Astrocyte (in vitro differentiated cells and primary cell): ENCODE measurements around the gene RAB8A. TPM values are rescaled to one million over a fixed set of nuclear protein-coding genes. Genes with fewer than 3 reads are reported as not detected.

Experiments
- DNase-seq: peaks from one replicate; pipeline ENCODE4 v3.0.0-alpha.2; 2010; ENCODE audit warnings: low read depth
- FAIRE-seq: peaks from 2 replicates; lab custom pipeline; 2011; peaks lifted over from hg19 to GRCh38; lab: Jason Lieb, UNC
- H2AFZ ChIP-seq: 2 replicates; pipeline ENCODE4 v1.6.0; 2012; ENCODE audit warnings: low read depth, low read length, inconsistent platforms
- H3K27ac ChIP-seq: 2 replicates; pipeline ENCODE4 v1.5.1; 2011; ENCODE audit warnings: low read depth, low read length, inconsistent platforms
- H3K27me3 ChIP-seq: 2 replicates; pipeline ENCODE4 v1.6.0; 2011; ENCODE audit warnings: low read length, inconsistent platforms; ENCODE audit not compliant: insufficient read depth
- H3K36me3 ChIP-seq: 2 replicates; pipeline ENCODE4 v1.5.1; 2011; ENCODE audit warnings: low read length, inconsistent platforms; ENCODE audit not compliant: insufficient read depth
- H3K4me1 ChIP-seq: 2 replicates; pipeline ENCODE4 v1.5.1; 2011; ENCODE audit warnings: low read length, inconsistent platforms; ENCODE audit not compliant: insufficient read depth
- H3K4me2 ChIP-seq: 2 replicates; pipeline ENCODE4 v1.6.0; 2012; ENCODE audit warnings: low read length, inconsistent platforms
- H3K4me3 ChIP-seq: 2 replicates; pipeline ENCODE4 v1.5.1; 2011; ENCODE audit warnings: low read depth, mild to moderate bottlenecking, low read length, inconsistent platforms; ENCODE audit not compliant: insufficient read depth
- H3K79me2 ChIP-seq: 2 replicates; pipeline ENCODE4 v1.6.0; 2012; ENCODE audit warnings: mild to moderate bottlenecking, low read length, inconsistent platforms; ENCODE audit not compliant: insufficient read depth
- H3K9ac ChIP-seq: 2 replicates; pipeline ENCODE4 v1.6.0; 2012; ENCODE audit warnings: mild to moderate bottlenecking, low read length, inconsistent platforms
- H3K9me3 ChIP-seq: 2 replicates; pipeline ENCODE4 v1.5.1; 2012; ENCODE audit warnings: low read depth, mild to moderate bottlenecking, low read length, inconsistent platforms; ENCODE audit not compliant: insufficient read depth
- H4K20me1 ChIP-seq: 2 replicates; pipeline ENCODE4 v1.6.0; 2012; ENCODE audit warnings: low read length, inconsistent platforms; ENCODE audit not compliant: insufficient read depth
- H3K27ac Mint-ChIP-seq: one replicate; pipeline ENCODE4 v1.8.0; 2021; ENCODE audit warnings: mild to moderate bottlenecking, mixed read lengths; ENCODE audit not compliant: unreplicated experiment
- H3K27me3 Mint-ChIP-seq: one replicate; pipeline ENCODE4 v1.8.0; 2021; ENCODE audit warnings: low read depth, mixed read lengths; ENCODE audit not compliant: unreplicated experiment
- H3K36me3 Mint-ChIP-seq: one replicate; pipeline ENCODE4 v1.8.0; 2021; ENCODE audit warnings: low read depth, mixed read lengths; ENCODE audit not compliant: unreplicated experiment
- H3K4me1 Mint-ChIP-seq: one replicate; pipeline ENCODE4 v1.8.0; 2021; ENCODE audit warnings: low read depth, mixed read lengths; ENCODE audit not compliant: unreplicated experiment
- H3K4me3 Mint-ChIP-seq: one replicate; pipeline ENCODE4 v1.8.0; 2021; ENCODE audit warnings: mild to moderate bottlenecking, moderate library complexity, mixed read lengths; ENCODE audit not compliant: unreplicated experiment
- H3K9me3 Mint-ChIP-seq: one replicate; pipeline ENCODE4 v1.8.0; 2021; ENCODE audit warnings: mild to moderate bottlenecking, mixed read lengths; ENCODE audit not compliant: unreplicated experiment
- CTCF ChIP-seq: IDR thresholded peaks from 2 replicates; pipeline ENCODE4 v1.5.1; 2011; ENCODE audit warnings: low read depth, mild to moderate bottlenecking, inconsistent platforms, low read length, moderate library complexity; ENCODE audit not compliant: insufficient read depth
- EZH2 ChIP-seq: IDR thresholded peaks from 2 replicates; pipeline ENCODE4 v1.6.1; 2012; ENCODE audit warnings: mild to moderate bottlenecking, low read length, inconsistent platforms; ENCODE audit not compliant: insufficient read depth
- total RNA-seq: library from RNA; stranded (reverse); gene quantifications from 2 replicates; pipeline ENCODE4 v1.2.1, GENCODE V29; 2021

RAB8A gene
- total RNA-seq, 1 donor from 2014 or later: 80.5 TPM

GRCh38 chr19:16133818-16134217 lies 22.1 kb downstream of the RAB8A start:
- H3K9me3 ChIP-seq: no peaks in the 10 kb centered on the region
- H3K4me2 ChIP-seq: no peak overlapping the region
- TF ChIP-seq EZH2 (no peak), CTCF (no peak)
- H3K36me3 ChIP-seq: peaks cover 14% of the 10 kb centered on the region
- Mint-ChIP-seq H3K36me3 (peaks cover 31% of the 10 kb centered on the region), H3K4me3 (no peak overlapping the region), H3K27me3 (peaks cover 7% of the 10 kb centered on the region), H3K9me3 (peaks cover 5% of the 10 kb centered on the region), H3K27ac (no peak overlapping the region), H3K4me1 (no peaks in the 10 kb centered on the region)
- no peaks in the 10 kb centered on the region for H3K27me3 ChIP-seq
- no peak overlapping the region for H3K9ac ChIP-seq
- no peaks in the 10 kb centered on the region for H3K4me1 ChIP-seq
- no peak overlapping the region for H2AFZ ChIP-seq
- DNase-seq: no peak
- no peak overlapping the region for H3K27ac ChIP-seq
- H3K4me3 ChIP-seq: no peak overlapping the region
- H3K79me2 ChIP-seq: no peaks in the 10 kb centered on the region
- H4K20me1 ChIP-seq: peaks cover 19% of the 10 kb centered on the region
- FAIRE-seq: no peak

GRCh38 chr19:16134510-16134909 lies 22.8 kb downstream of the RAB8A start:
- no peaks in the 10 kb centered on the region for H3K9me3 ChIP-seq
- Mint-ChIP-seq H3K4me3 (no peak overlapping the region), H3K27ac (no peak overlapping the region), H3K27me3 (peaks cover 7% of the 10 kb centered on the region), H3K9me3 (peaks cover 5% of the 10 kb centered on the region), H3K36me3 (peaks cover 30% of the 10 kb centered on the region), H3K4me1 (no peaks in the 10 kb centered on the region)
- no peaks in the 10 kb centered on the region for H3K79me2 ChIP-seq
- DNase-seq (no peak), FAIRE-seq (no peak)
- no peak overlapping the region for H2AFZ ChIP-seq
- H3K36me3 ChIP-seq: peaks cover 14% of the 10 kb centered on the region
- TF ChIP-seq CTCF (no peak), EZH2 (no peak)
- H3K4me3 ChIP-seq: no peak overlapping the region
- H4K20me1 ChIP-seq: peaks cover 19% of the 10 kb centered on the region
- H3K4me1 ChIP-seq: no peaks in the 10 kb centered on the region
- H3K9ac ChIP-seq: no peak overlapping the region
- H3K4me2 ChIP-seq: no peak overlapping the region
- no peaks in the 10 kb centered on the region for H3K27me3 ChIP-seq
- no peak overlapping the region for H3K27ac ChIP-seq

DNA sequence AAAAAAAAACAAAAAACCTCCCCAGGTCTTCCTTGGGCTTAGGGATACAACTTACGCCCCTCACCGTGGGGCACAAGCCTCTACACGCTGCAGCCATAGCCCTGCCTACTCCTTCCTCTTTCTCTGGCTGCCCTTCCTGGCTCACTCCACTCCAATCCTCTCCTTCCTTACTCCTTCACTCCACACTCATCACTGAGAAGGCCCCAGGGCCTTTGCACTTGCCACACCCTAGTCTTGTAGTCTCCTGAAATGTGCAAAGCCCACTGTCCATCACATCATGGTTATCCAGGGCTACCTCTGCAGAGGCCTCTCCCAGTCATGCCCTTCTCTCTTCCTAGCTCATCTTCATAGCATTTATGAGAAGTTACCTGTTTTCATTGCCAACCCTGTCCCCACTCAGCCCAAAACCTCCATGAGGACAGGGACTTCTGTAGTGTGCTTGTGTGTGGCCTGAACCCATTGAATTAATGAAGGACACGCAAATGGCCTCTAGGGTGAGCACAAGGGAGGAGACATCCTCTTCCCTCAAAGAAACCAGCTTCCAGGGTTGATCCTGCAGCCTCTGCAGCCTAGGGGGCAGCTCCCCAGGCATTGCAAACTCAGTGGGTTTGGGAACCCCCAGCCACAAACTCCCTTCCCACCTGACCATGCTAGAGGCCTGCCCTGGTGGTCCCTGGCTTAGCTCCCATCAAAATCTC lies 23.9 kb downstream of the RAB8A start:
- no peak for TF ChIP-seq CTCF
- TF ChIP-seq EZH2: no peak
- Mint-ChIP-seq H3K4me1 (no peaks in the 10 kb centered on the region), H3K36me3 (peaks cover 22% of the 10 kb centered on the region), H3K4me3 (no peak overlapping the region), H3K27ac (no peak overlapping the region), H3K27me3 (peaks cover 10% of the 10 kb centered on the region), H3K9me3 (peaks cover 5% of the 10 kb centered on the region)
- H3K4me1 ChIP-seq: no peaks in the 10 kb centered on the region
- no peaks in the 10 kb centered on the region for H3K27me3 ChIP-seq
- peaks cover 9% of the 10 kb centered on the region for H3K36me3 ChIP-seq
- H3K9ac ChIP-seq: no peak overlapping the region
- DNase-seq (no peak), FAIRE-seq (no peak)
- no peak overlapping the region for H3K27ac ChIP-seq
- no peaks in the 10 kb centered on the region for H3K79me2 ChIP-seq
- H3K4me2 ChIP-seq: no peak overlapping the region
- no peak overlapping the region for H2AFZ ChIP-seq
- H4K20me1 ChIP-seq: peaks cover 19% of the 10 kb centered on the region
- no peaks in the 10 kb centered on the region for H3K9me3 ChIP-seq
- H3K4me3 ChIP-seq: no peak overlapping the region
